ENCODE measurements around the gene APOM.

Gene APOM

GRCh38 chr6:31705931-31706330 lies 50.2 kb downstream of the APOM start:
- no peak for DNase-seq (ENCODE audit: low read depth, low spot score)

DNA sequence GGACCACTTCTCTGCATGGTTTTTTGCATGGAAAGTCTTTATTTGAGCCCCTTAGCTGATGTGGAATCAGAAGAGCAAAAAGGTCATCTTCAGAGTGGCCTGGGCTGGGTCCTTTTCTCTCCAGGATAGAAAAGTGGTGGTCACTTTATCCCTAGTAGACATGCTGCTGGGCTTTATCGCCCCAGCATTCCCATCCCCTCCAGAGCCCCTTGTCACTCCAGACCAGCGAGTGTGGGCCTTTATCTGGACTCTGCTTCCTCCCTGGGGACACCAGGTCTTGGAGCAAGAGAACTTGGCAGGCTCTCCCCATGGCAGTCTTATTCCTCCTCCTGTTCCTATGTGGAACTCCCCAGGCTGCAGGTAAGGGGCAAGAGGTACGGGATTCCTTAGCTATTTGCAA lies 50.9 kb downstream of the APOM start, which contains the start of gene LY6G6F:
Gene LY6G6F (plus strand): TSS at position 268 of the 400 bp plus-strand sequence. CDS start 41 bp downstream, at position 309.
- DNase-seq (ENCODE audit: low read depth, low spot score) = no peak

- DNase-seq (ENCODE audit: low read depth, low spot score) = no peak
These were observed 52.0 kb downstream of the APOM start for GRCh38 chr6:31707701-31708100.

Data from activated naive CD8-positive, alpha-beta T cell treated with anti-CD3 and anti-CD28 coated beads, Interleukin-2, amount 50 U/mL, for 16 hours (primary cell).